OCI-LY7 (cell line): ENCODE results near the gene CDHR1. TPM values are rescaled to one million over a fixed set of nuclear protein-coding genes. Genes with fewer than 3 reads are reported as not detected.
"Not testable (repeated sequence)": the region's sequence is repeated elsewhere in the genome, so short reads cannot be mapped to it uniquely, and the experiment has no call there.

Experiments used
- BruUV-seq: library from RNA; stranded (reverse); fragments of 400-500 nt; replicated peaks from 2 replicates; lab custom pipeline; 2021; lab: Mats Ljungman, UMichigan
- CTCF ChIA-PET: fragments of 300-600 bp; sonication (Branson Sonifier 250); formaldehyde crosslinking; loops from one replicate; lab custom pipeline; 2022; ENCODE audit warnings: antibody characterized with exemption; ENCODE audit not compliant: unreplicated experiment; lab: Charles Lee
- POLR2A ChIA-PET: fragments of 300-600 bp; sonication (Branson Sonifier 250); formaldehyde crosslinking; loops from one replicate; lab custom pipeline; 2022; ENCODE audit warnings: antibody characterized with exemption; lab: Charles Lee
- DNase-seq: peaks from one replicate; pipeline ENCODE4 v3.0.0-alpha.2; 2015; ENCODE audit warnings: low spot score
- H2AFZ ChIP-seq: fragments of 200-600 bp; sonication (generic), shearing (Covaris generic); 2 replicates; pipeline ENCODE4 v1.6.1; 2014; ENCODE audit warnings: mild to moderate bottlenecking, antibody characterized with exemption, low read length, moderate library complexity
- H3K27ac ChIP-seq: fragments of 200-600 bp; sonication (generic); 2 replicates; pipeline ENCODE4 v1.5.1; 2014; ENCODE audit warnings: mixed run types, low read depth, mild to moderate bottlenecking, moderate library complexity, low read length, inconsistent platforms; ENCODE audit not compliant: poor library complexity, severe bottlenecking
- H3K36me3 ChIP-seq: fragments of 200-600 bp; sonication (generic); 2 replicates; pipeline ENCODE4 v1.6.1; 2014; ENCODE audit warnings: mild to moderate bottlenecking, antibody characterized with exemption, low read length, moderate library complexity, mixed read lengths; ENCODE audit not compliant: insufficient read depth
- H3K4me1 ChIP-seq: fragments of 200-600 bp; sonication (generic); 2 replicates; pipeline ENCODE4 v1.5.1; 2014; ENCODE audit warnings: mild to moderate bottlenecking, low read length; ENCODE audit not compliant: insufficient read depth, poor library complexity, severe bottlenecking
- H3K4me2 ChIP-seq: fragments of 200-600 bp; sonication (generic); 2 replicates; pipeline ENCODE4 v1.6.1; 2014; ENCODE audit warnings: mild to moderate bottlenecking, low read length
- H3K4me3 ChIP-seq: fragments of 200-600 bp; sonication (generic); 2 replicates; pipeline ENCODE4 v1.5.1; 2014; ENCODE audit warnings: mild to moderate bottlenecking, low read depth, low read length; ENCODE audit not compliant: poor library complexity, severe bottlenecking
- H3K79me2 ChIP-seq: fragments of 200-600 bp; sonication (generic); 2 replicates; pipeline ENCODE4 v1.6.1; 2016; ENCODE audit warnings: low read depth, mild to moderate bottlenecking, low read length, moderate library complexity, mixed read lengths; ENCODE audit not compliant: insufficient read depth
- H3K9me2 ChIP-seq: fragments of 200-600 bp; sonication (generic); 2 replicates; pipeline ENCODE4 v1.6.1; 2016; ENCODE audit warnings: mild to moderate bottlenecking, low read length, mixed read lengths; ENCODE audit not compliant: insufficient read depth
- H3K9me3 ChIP-seq: fragments of 200-600 bp; sonication (generic); 2 replicates; pipeline ENCODE4 v1.6.1; 2014; ENCODE audit warnings: mild to moderate bottlenecking, mixed run types, low read length, mixed read lengths
- H4K20me1 ChIP-seq: fragments of 200-600 bp; sonication (generic); 2 replicates; pipeline ENCODE4 v1.6.1; 2014; ENCODE audit warnings: mild to moderate bottlenecking, antibody characterized with exemption, low read length, moderate library complexity, mixed read lengths; ENCODE audit not compliant: insufficient read depth
- CTCF ChIP-seq: fragments of 200-600 bp; sonication (generic); conservative IDR thresholded peaks from 2 replicates; pipeline ENCODE4 v1.5.1; 2014; ENCODE audit warnings: mild to moderate bottlenecking, antibody characterized with exemption, low read length, moderate library complexity, mixed read lengths
- EZH2phosphoT487 ChIP-seq: fragments of 200-600 bp; sonication (generic); IDR thresholded peaks from 2 replicates; pipeline ENCODE4 v1.6.1; 2018; ENCODE audit warnings: low read depth, borderline replicate concordance, mild to moderate bottlenecking, mixed run types, antibody characterized with exemption, low read length, moderate library complexity, mixed read lengths
- intact Hi-C: fragments of 100-400 bp; cut with micrococcal nuclease; formaldehyde crosslinking; loops from one replicate; pipeline ENCODE4 v1.10.0; 2022; ENCODE audit not compliant: unreplicated experiment
- total RNA-seq, 2 experiments: library from RNA; depleted of rRNA in 1 of 2; stranded (reverse); fragments of >200 nt in 1 of 2; shearing (Covaris generic) in 1 of 2; gene quantifications; 2 replicates each; pipeline ENCODE4 v1.2.3, GENCODE V29; 2014 to 2022

The CDHR1 gene
- total RNA-seq, 2 experiments from 2014 or later, result not detected

- not testable (repeated sequence) for H3K4me3 ChIP-seq, H3K9me2 ChIP-seq, H3K4me2 ChIP-seq, H3K9me3 ChIP-seq, H3K4me1 ChIP-seq, BruUV-seq, H3K27ac ChIP-seq, H2AFZ ChIP-seq, H4K20me1 ChIP-seq, H3K79me2 ChIP-seq
- peak; percentile 58 for DNase-seq
- H3K36me3 ChIP-seq, result peaks cover 97% of the 10 kb centered on the region
- TF ChIP-seq CTCF, result peak; percentile 78
- CTCF ChIA-PET, result interaction anchor here (1.4 to 1.5 kb wide), 2 partner anchors 10 to 57 kb away, joined by 3 to 6 read pairs; no protein-coding TSS in a partner anchor
- POLR2A ChIA-PET, result interaction anchor here (0.6 to 1.1 kb wide), 3 partner anchors 9 to 170 kb away, joined by 3 to 4 read pairs (median 3); no protein-coding TSS in a partner anchor
- intact Hi-C loops, result loop anchor here (1.0 kb wide), 1 partner anchor 57 kb away; no protein-coding TSS in a partner anchor
Measured at GRCh38 chr10:84148006-84148597, 46.2 kb upstream of the CDHR1 start.

- TF ChIP-seq CTCF, result no peak
- no peak for TF ChIP-seq EZH2phosphoT487
- H3K36me3 ChIP-seq, result peaks cover 94% of the 10 kb centered on the region
- no peak overlapping the region for H3K4me2 ChIP-seq
- ChIA-PET CTCF (interaction anchor here (1.7 kb wide), 1 partner anchor 9 kb away, joined by 5 read pairs; no protein-coding TSS in a partner anchor), POLR2A (interaction anchor here (0.8 to 1.1 kb wide), 3 partner anchors 9 to 59 kb away, joined by 3 to 6 read pairs (median 6); no protein-coding TSS in a partner anchor)
- no peak overlapping the region for H3K4me3 ChIP-seq
- intact Hi-C loops, result no loop called here
- 0 out of 2 replicates have a peak, but pooled peaks cover 5% of the 10 kb centered on the region for H4K20me1 ChIP-seq
- H3K9me3 ChIP-seq, result no peaks in the 10 kb centered on the region
- no peak overlapping the region for H2AFZ ChIP-seq
- no TSS peak for BruUV-seq
- no peaks in the 10 kb centered on the region for H3K79me2 ChIP-seq
- DNase-seq, result no peak
- H3K27ac ChIP-seq, result no peak overlapping the region
- no peaks in the 10 kb centered on the region for H3K9me2 ChIP-seq
- no peaks in the 10 kb centered on the region for H3K4me1 ChIP-seq
Measured at GRCh38 chr10:84149854-84150253, 44.5 kb upstream of the CDHR1 start.

- peaks cover 77% of the 10 kb centered on the region for H3K36me3 ChIP-seq
- no peak overlapping the region for H3K4me2 ChIP-seq
- BruUV-seq, result no TSS peak
- no peak for TF ChIP-seq CTCF
- no peak for TF ChIP-seq EZH2phosphoT487
- intact Hi-C loops, result no loop called here
- ChIA-PET POLR2A (interaction anchor here (1.4 kb wide), 1 partner anchor 14 kb away, joined by 4 read pairs; no protein-coding TSS in a partner anchor), CTCF (no interaction called here)
- no peaks in the 10 kb centered on the region for H3K9me2 ChIP-seq
- no peaks in the 10 kb centered on the region for H4K20me1 ChIP-seq
- H3K27ac ChIP-seq, result no peak overlapping the region
- H2AFZ ChIP-seq, result no peak overlapping the region
- H3K79me2 ChIP-seq, result no peaks in the 10 kb centered on the region
- H3K4me3 ChIP-seq, result no peak overlapping the region
- H3K4me1 ChIP-seq, result no peaks in the 10 kb centered on the region
- no peaks in the 10 kb centered on the region for H3K9me3 ChIP-seq
- no peak for DNase-seq
Measured at GRCh38 chr10:84152769-84153168, 41.6 kb upstream of the CDHR1 start.
